22Rv1 (cell line): ENCODE results near the gene ENAH.

Source experiments
- ZFX ChIP-seq: fragments of 450-650 bp; IDR thresholded peaks from 2 replicates; pipeline ENCODE4 v1.6.1; 2017; ENCODE audit warnings: antibody characterized with exemption, borderline replicate concordance
- TF ChIP-seq, protein P1 (sequence below): fragments of 450-650 bp; IDR thresholded peaks from 2 replicates; pipeline ENCODE4 v1.5.1; 2017; ENCODE audit warnings: mild to moderate bottlenecking

DNA sequence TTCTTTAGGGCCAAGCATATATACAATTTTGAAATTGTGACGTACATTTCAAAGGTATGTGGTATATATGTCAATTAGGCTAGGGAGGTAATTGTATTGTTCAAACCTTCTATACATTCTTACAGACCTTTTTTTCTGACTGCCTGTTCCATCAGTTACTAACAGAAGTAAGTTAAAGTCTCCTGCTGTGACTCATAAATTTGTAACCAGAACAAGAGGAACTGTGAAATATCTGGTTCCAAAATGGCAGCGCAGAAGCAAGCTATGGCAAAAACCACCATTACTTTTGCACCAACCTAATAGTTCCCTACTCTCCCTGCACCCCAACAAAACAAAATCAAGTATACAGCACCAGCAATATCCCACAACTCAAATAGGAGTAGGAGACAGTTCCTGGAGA, 93.6 kb downstream of the ENAH start:
- TF ChIP-seq, protein P1, sequence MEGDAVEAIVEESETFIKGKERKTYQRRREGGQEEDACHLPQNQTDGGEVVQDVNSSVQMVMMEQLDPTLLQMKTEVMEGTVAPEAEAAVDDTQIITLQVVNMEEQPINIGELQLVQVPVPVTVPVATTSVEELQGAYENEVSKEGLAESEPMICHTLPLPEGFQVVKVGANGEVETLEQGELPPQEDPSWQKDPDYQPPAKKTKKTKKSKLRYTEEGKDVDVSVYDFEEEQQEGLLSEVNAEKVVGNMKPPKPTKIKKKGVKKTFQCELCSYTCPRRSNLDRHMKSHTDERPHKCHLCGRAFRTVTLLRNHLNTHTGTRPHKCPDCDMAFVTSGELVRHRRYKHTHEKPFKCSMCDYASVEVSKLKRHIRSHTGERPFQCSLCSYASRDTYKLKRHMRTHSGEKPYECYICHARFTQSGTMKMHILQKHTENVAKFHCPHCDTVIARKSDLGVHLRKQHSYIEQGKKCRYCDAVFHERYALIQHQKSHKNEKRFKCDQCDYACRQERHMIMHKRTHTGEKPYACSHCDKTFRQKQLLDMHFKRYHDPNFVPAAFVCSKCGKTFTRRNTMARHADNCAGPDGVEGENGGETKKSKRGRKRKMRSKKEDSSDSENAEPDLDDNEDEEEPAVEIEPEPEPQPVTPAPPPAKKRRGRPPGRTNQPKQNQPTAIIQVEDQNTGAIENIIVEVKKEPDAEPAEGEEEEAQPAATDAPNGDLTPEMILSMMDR = no peak
- no peak for TF ChIP-seq ZFX
